ENCODE measurements around the gene PGAP6. TPM values are rescaled to one million over a fixed set of nuclear protein-coding genes. Genes with fewer than 3 reads are reported as not detected.
A peak's percentile ranks its signal among the peaks of the same experiment; 100 is the strongest.

PGAP6 gene
- total RNA-seq, 4 donors from 2014 or later, result 10.6 to 36.2 (median 12.8) TPM

DNA sequence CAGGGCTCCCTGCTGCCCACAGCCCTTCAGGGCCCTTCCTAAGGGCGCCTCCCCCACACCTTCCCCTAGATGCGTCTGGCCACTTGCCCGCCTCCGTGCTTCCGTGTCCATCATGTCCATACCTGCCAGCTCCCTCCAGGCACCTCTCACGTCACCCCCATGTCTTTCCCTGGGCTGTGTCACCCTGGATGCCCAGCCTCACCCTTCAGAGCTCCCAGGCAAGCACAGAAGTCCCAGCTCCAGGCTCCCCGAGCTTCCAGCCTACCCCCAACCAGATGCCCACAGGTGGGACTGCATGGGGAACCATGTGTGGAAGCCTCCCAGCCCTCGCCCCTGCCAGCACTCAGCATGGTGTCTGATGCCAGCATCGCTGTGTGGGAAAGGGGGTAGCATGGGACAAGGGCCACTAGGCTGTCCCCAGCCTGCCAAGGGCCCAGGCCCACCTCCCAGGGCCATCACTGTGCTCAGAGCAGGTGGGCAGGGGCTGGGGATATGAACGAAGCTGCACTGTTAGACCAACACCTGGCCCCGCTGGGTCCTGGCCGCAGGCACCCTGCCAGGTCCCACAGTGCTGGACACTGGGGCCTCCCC lies 27.4 kb downstream of the PGAP6 start:
- H3K4me3 ChIP-seq, result no peak overlapping the region
- no peak overlapping the region for H3K27ac ChIP-seq
- intact Hi-C loops (cut with DNase I; ENCODE audit: low total_unique reads), result no loop called here

GRCh38 chr16:353404-354290 lies 28.1 kb downstream of the PGAP6 start:
- H3K36me3 ChIP-seq, result no peaks in the 10 kb centered on the region
- peak overlapping the region; percentile 3 to 33 for H3K4me3 ChIP-seq
- no peaks in the 10 kb centered on the region for H3K27me3 ChIP-seq
- no peaks in the 10 kb centered on the region for H3K9me3 ChIP-seq
- peak in 1 of 2 donors; percentile 40 for DNase-seq
- intact Hi-C loops (cut with DNase I; ENCODE audit: low total_unique reads), result no loop called here
- H3K4me1 ChIP-seq, result peaks cover 0 to 6% of the 10 kb centered on the region in 2 donors
- peak overlapping the region; percentile 23 to 77 for H3K27ac ChIP-seq
- TF ChIP-seq POLR2A (IDR thresholded peaks at IDR 0.05), result no peak

More for the DNA sequence above, 27.4 kb downstream of the PGAP6 start:
- Histone ChIP-seq H3K4me1 (peaks cover 0 to 6% of the 10 kb centered on the region in 2 donors), H3K36me3 (no peaks in the 10 kb centered on the region), H3K9me3 (no peaks in the 10 kb centered on the region), H3K27me3 (no peaks in the 10 kb centered on the region)
- TF ChIP-seq CTCF (IDR thresholded peaks at IDR 0.05), result no peak
- TF ChIP-seq POLR2A (IDR thresholded peaks at IDR 0.05), result no peak
- no peak for DNase-seq

DNA sequence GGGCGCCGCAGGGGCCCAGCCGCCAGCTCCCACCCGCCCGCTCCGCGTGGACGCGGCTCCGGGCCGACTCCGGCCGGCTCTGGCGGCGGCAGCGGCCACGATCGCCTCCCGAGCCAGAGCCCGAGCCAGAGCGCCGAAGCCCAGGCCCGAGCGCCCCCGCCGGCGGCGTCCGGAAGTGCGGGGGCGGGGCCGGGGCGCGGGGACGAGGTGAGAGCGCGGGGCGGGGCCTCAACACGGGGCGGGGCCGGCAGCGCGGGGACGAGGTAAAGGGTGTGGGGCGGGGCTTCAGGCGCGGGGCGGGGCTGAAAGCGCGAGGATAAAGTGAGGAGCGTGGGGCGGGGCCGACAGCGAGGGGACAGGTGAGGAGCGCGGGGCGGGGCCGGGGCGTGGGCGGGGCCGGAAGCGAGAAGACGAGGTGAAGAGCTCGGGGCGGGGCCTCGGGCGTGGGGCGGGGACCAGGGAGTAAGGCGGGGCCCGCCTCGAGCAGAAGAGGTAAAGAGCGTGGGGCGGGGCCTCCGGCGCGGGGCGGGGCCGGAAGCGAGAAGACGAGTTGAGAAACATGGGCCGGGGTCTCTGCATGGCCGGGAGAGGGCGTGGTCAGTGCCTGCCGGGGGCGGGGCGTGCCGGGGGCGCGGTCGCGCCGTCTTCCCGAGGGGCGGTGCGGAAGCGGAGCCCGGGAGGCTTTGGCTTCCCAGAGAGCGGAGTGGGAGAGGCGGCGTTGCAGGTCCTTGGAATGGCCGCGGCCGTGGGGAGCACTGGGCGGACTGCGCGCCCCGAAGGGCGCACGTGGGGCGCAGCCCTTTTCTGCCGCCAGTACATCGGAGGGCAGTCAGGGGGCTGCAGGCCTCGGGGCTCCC lies 29.0 kb downstream of the PGAP6 start, which contains the start of gene AXIN1:
AXIN1 (minus strand) TSS at position 177 of the 857 bp plus-strand sequence. CDS start 5,698 bp downstream, outside the sequence.
- no peaks in the 10 kb centered on the region for H3K36me3 ChIP-seq

GRCh38 chr16:351804-352520 lies 29.8 kb downstream of the PGAP6 start:
- no peaks in the 10 kb centered on the region for H3K27me3 ChIP-seq
- no peaks in the 10 kb centered on the region for H3K9me3 ChIP-seq
- peak overlapping the region; percentile 30 to 79 for H3K4me3 ChIP-seq
- peaks cover 0 to 6% of the 10 kb centered on the region in 2 donors for H3K4me1 ChIP-seq
- intact Hi-C loops (cut with DNase I; ENCODE audit: low total_unique reads), result no loop called here
- DNase-seq, result peak in 1 of 2 donors; percentile 47
- TF ChIP-seq CTCF (IDR thresholded peaks at IDR 0.05) (no peak), POLR2A (IDR thresholded peaks at IDR 0.05) (no peak)
- H3K36me3 ChIP-seq, result no peaks in the 10 kb centered on the region
- peak overlapping the region; percentile 71 to 78 for H3K27ac ChIP-seq

More for the DNA sequence above, 29.0 kb downstream of the PGAP6 start, which contains the start of gene AXIN1:
- H3K27me3 ChIP-seq, result no peaks in the 10 kb centered on the region
- peak within 1 kb of the TSS; percentile 30 to 79 for H3K4me3 ChIP-seq
- peak; percentile 99 to 100 for DNase-seq
- intact Hi-C loops (cut with DNase I; ENCODE audit: low total_unique reads), result no loop called here
- TF ChIP-seq CTCF (IDR thresholded peaks at IDR 0.05) (peak in 3 of 4 experiments; percentile 61 to 79 (median 78)), POLR2A (IDR thresholded peaks at IDR 0.05) (peak; percentile 58 to 75)
- no peaks in the 10 kb centered on the region for H3K9me3 ChIP-seq
- peak within 1 kb of the TSS; percentile 77 to 78 for H3K27ac ChIP-seq
- peaks cover 0 to 6% of the 10 kb centered on the region in 2 donors for H3K4me1 ChIP-seq
